Coronary artery (tissue), 2 donors: ENCODE data around the gene ZNF362.

Source experiments
- DNase-seq: peaks from one replicate; pipeline ENCODE4 v3.0.0-alpha.2; 2017; ENCODE audit warnings: low spot score
- H3K27ac ChIP-seq, 2 donors: fragments of 200-600 bp; sonication (generic); one replicate each; pipeline ENCODE4 v1.5.1; 2016 to 2019
- H3K4me3 ChIP-seq: fragments of 200-600 bp; sonication (generic); 2 replicates; pipeline ENCODE4 v1.5.1; 2016; ENCODE audit warnings: mild to moderate bottlenecking, moderate library complexity
- CTCF ChIP-seq: fragments of 200-600 bp; sonication (generic); IDR thresholded peaks from one replicate; pipeline ENCODE4 v1.5.1; 2019; ENCODE audit warnings: antibody characterized with exemption

Gene ZNF362

DNA sequence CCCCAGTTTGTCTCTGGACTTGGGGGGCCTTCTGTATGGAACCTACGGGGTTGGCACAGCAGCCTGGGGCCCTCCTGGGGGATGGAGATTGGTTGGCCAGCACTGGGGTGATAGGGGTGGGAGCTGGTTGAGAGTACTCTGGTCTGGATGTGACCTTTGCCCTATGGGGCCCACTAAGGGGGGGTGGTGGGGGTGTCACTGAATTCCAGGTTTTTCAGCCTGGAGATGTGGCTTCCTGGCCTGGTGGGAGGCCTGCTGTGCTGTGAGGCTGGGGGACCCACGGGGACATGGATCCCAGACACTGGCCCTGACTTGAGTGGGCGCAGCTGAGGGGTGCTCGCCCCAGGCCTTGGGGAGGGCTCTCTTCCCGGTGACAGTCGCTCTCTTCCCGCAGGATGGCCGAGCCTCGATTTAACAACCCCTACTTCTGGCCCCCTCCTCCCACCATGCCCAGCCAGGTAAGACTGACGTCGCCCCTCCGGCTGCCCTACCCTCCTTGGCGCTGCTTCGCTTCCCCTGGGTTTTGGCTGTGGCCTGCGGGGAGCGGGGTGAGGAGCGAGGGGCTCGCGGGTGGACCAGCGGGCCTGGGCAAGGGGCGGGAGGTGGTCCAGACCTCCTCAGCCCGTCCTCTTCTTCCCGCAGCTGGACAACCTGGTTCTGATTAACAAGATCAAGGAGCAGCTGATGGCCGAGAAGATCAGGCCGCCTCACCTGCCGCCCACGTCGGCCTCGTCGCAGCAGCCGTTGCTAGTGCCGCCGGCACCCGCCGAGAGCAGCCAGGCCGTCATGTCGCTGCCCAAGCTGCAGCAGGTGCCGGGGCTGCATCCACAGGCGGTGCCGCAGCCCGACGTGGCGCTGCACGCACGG lies 19.6 kb downstream of the ZNF362 start:
- DNase-seq: no peak
- H3K27ac ChIP-seq: peak overlapping the region in 1 of 2 donors; percentile 47

GRCh38 chr1:33276573-33277298 lies 20.4 kb downstream of the ZNF362 start:
- TF ChIP-seq CTCF: no peak
- Histone ChIP-seq H3K4me3 (no peak overlapping the region), H3K27ac (peak overlapping the region in 1 of 2 donors; percentile 4)
- no peak for DNase-seq

More for the DNA sequence above, 19.6 kb downstream of the ZNF362 start:
- TF ChIP-seq CTCF: no peak
- no peak overlapping the region for H3K4me3 ChIP-seq

DNA sequence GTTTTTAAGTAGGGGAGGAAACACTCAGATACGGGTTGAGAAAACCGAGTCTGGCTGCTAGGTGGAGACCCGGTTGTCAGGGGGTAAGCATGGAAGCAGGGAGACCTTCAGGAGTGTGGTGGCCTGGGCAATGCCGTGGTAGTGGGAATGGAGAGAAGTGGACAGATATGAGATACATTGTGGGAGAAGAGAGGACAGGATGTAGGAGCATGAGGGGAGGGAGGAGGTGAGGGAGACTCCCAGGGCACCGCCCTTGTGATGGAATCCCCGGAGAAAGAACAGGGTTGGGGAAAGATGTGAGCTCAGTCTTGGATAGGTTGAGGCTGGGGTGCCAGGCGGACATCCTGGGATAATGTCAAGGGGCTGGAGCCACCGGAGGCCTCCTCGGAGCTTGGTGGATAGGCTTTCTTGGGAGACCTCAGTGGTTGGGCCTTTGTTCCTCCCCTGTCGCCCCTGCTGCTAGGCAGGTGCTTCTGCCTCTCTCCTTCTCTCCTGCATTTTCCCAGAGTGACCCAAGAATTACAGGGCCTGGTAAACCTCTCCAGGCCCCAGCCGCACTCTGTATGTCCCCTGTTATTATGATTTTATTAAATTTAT lies 21.3 kb downstream of the ZNF362 start:
- TF ChIP-seq CTCF: no peak

DNA sequence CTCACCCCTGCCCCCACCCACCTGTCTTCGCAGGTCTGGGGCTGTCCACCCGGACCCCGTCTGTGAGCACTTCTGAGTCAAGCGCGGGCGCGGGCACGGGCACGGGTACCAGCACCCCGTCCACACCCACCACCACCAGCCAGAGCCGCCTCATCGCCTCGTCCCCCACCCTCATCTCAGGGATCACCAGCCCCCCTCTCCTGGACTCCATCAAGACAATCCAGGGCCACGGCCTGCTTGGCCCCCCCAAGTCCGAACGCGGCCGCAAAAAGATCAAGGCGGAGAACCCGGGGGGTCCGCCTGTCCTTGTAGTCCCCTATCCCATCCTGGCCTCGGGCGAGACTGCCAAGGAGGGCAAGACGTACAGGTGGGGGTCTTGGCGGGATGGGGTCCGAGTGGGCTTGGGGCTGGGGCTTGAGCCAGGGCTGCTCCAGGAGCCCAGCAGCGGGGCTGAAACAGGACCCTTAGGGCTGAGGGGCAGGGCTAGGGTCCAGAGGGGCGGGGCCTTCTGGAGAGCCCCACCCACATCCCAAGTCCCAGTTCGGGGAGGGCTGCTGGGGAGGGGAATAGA lies 23.9 kb downstream of the ZNF362 start:
- Histone ChIP-seq H3K27ac (no peak overlapping the region), H3K4me3 (no peak overlapping the region)
- DNase-seq: no peak
- TF ChIP-seq CTCF: no peak

More for the DNA sequence above, 21.3 kb downstream of the ZNF362 start:
- no peak overlapping the region for H3K4me3 ChIP-seq
- peak overlapping the region in 1 of 2 donors; percentile 4 for H3K27ac ChIP-seq
- no peak for DNase-seq

- Histone ChIP-seq H3K4me3 (no peak overlapping the region), H3K27ac (peak overlapping the region in 1 of 2 donors; percentile 6)
- no peak for DNase-seq
- TF ChIP-seq CTCF: no peak
Observed at GRCh38 chr1:33281554-33282303, 25.4 kb downstream of the ZNF362 start.

- no peak for DNase-seq
- no peak overlapping the region for H3K27ac ChIP-seq
- TF ChIP-seq CTCF: no peak
- no peak overlapping the region for H3K4me3 ChIP-seq
Observed at GRCh38 chr1:33282791-33283190, 26.5 kb downstream of the ZNF362 start.
